ENCODE data around the gene IL10RB. TPM values are rescaled to one million over a fixed set of nuclear protein-coding genes. Genes with fewer than 3 reads are reported as not detected.
"Not testable (repeated sequence)": the region's sequence is repeated elsewhere in the genome, so short reads cannot be mapped to it uniquely, and the experiment has no call there.

The IL10RB gene
- total and polyA plus RNA-seq, 2 experiments from 2014 or later = 27.1 to 29.2 TPM

GRCh38 chr21:33251119-33251518, 15.0 kb upstream of the IL10RB start:
- Histone ChIP-seq H3K9me3 (ENCODE audit: low read depth) (no peaks in the 10 kb centered on the region), H3K4me1 (ENCODE audit: insufficient read depth) (no peaks in the 10 kb centered on the region), H2AFZ (no peak overlapping the region), H3K79me2 (no peaks in the 10 kb centered on the region), H3K4me3 (no peak overlapping the region), H3K27me3 (no peaks in the 10 kb centered on the region), H3K4me2 (no peak overlapping the region), H4K20me1 (ENCODE audit: insufficient read depth, poor library complexity, severe bottlenecking) (no peaks in the 10 kb centered on the region), H3K9me2 (replicated peaks; ENCODE audit: insufficient read depth) (no peaks in the 10 kb centered on the region), H3K27ac (no peak overlapping the region), H3K36me3 (replicated peaks; ENCODE audit: insufficient read depth, low read depth) (no peaks in the 10 kb centered on the region)
- DNase-seq (ENCODE audit: low spot score) = no peak
- TF ChIP-seq EZH2phosphoT487 (IDR thresholded peaks at IDR 0.05; ENCODE audit: low read depth, severe bottlenecking, unreplicated experiment) = no peak
- TF ChIP-seq CTCF (IDR thresholded peaks at IDR 0.05; ENCODE audit: poor library complexity) = no peak
- no peak for TF ChIP-seq EZH2 (IDR thresholded peaks at IDR 0.05; ENCODE audit: borderline replicate concordance)
- 100% methylated on average over 2 of the region's 2 CpGs for WGBS (ENCODE audit: low lambda C conversion rate, missing lambda C conversion rate)

GRCh38 chr21:33253382-33253781, 12.8 kb upstream of the IL10RB start:
- WGBS (ENCODE audit: low lambda C conversion rate, missing lambda C conversion rate) = 91% methylated on average over 6 of the region's 6 CpGs
- H3K79me2 ChIP-seq; H3K9me2 ChIP-seq (replicated peaks; ENCODE audit: insufficient read depth); H3K36me3 ChIP-seq (replicated peaks; ENCODE audit: insufficient read depth, low read depth); H3K27ac ChIP-seq; H4K20me1 ChIP-seq (ENCODE audit: insufficient read depth, poor library complexity, severe bottlenecking); H3K9me3 ChIP-seq (ENCODE audit: low read depth); H2AFZ ChIP-seq; H3K4me2 ChIP-seq; H3K4me3 ChIP-seq; H3K27me3 ChIP-seq; DNase-seq (ENCODE audit: low spot score); H3K4me1 ChIP-seq (ENCODE audit: insufficient read depth): not testable (repeated sequence)

- no peak for DNase-seq (ENCODE audit: low spot score)
- H4K20me1 ChIP-seq (ENCODE audit: insufficient read depth, poor library complexity, severe bottlenecking) = no peaks in the 10 kb centered on the region
- WGBS (ENCODE audit: low lambda C conversion rate, missing lambda C conversion rate) = 96% methylated on average over 5 of the region's 5 CpGs
- no peak overlapping the region for H3K27ac ChIP-seq
- H3K4me1 ChIP-seq (ENCODE audit: insufficient read depth) = no peaks in the 10 kb centered on the region
- H2AFZ ChIP-seq = no peak overlapping the region
- no peaks in the 10 kb centered on the region for H3K9me3 ChIP-seq (ENCODE audit: low read depth)
- no peaks in the 10 kb centered on the region for H3K36me3 ChIP-seq (replicated peaks; ENCODE audit: insufficient read depth, low read depth)
- H3K4me3 ChIP-seq = no peak overlapping the region
- no peaks in the 10 kb centered on the region for H3K9me2 ChIP-seq (replicated peaks; ENCODE audit: insufficient read depth)
- H3K79me2 ChIP-seq = no peaks in the 10 kb centered on the region
- no peak for TF ChIP-seq CTCF (IDR thresholded peaks at IDR 0.05; ENCODE audit: poor library complexity)
- TF ChIP-seq EZH2phosphoT487 (IDR thresholded peaks at IDR 0.05; ENCODE audit: low read depth, severe bottlenecking, unreplicated experiment) = no peak
- TF ChIP-seq EZH2 (IDR thresholded peaks at IDR 0.05; ENCODE audit: borderline replicate concordance) = no peak
- no peaks in the 10 kb centered on the region for H3K27me3 ChIP-seq
- no peak overlapping the region for H3K4me2 ChIP-seq
Measured at GRCh38 chr21:33254766-33255165, 11.4 kb upstream of the IL10RB start.

GRCh38 chr21:33255404-33255803, 10.8 kb upstream of the IL10RB start:
- Histone ChIP-seq H3K27ac (no peak overlapping the region), H3K9me3 (ENCODE audit: low read depth) (no peaks in the 10 kb centered on the region), H3K36me3 (replicated peaks; ENCODE audit: insufficient read depth, low read depth) (no peaks in the 10 kb centered on the region), H3K27me3 (no peaks in the 10 kb centered on the region), H2AFZ (no peak overlapping the region), H3K4me2 (no peak overlapping the region), H4K20me1 (ENCODE audit: insufficient read depth, poor library complexity, severe bottlenecking) (no peaks in the 10 kb centered on the region), H3K9me2 (replicated peaks; ENCODE audit: insufficient read depth) (no peaks in the 10 kb centered on the region), H3K4me1 (ENCODE audit: insufficient read depth) (no peaks in the 10 kb centered on the region), H3K4me3 (no peak overlapping the region), H3K79me2 (no peaks in the 10 kb centered on the region)
- TF ChIP-seq EZH2 (IDR thresholded peaks at IDR 0.05; ENCODE audit: borderline replicate concordance) = no peak
- TF ChIP-seq EZH2phosphoT487 (IDR thresholded peaks at IDR 0.05; ENCODE audit: low read depth, severe bottlenecking, unreplicated experiment) = no peak
- TF ChIP-seq CTCF (IDR thresholded peaks at IDR 0.05; ENCODE audit: poor library complexity) = no peak
- WGBS (ENCODE audit: low lambda C conversion rate, missing lambda C conversion rate) = 74% methylated on average over 1 of the region's 1 CpG
- DNase-seq (ENCODE audit: low spot score) = no peak

All from hepatocyte (in vitro differentiated cells).